ENCODE measurements around the gene CFAP77.

CFAP77 gene

DNA sequence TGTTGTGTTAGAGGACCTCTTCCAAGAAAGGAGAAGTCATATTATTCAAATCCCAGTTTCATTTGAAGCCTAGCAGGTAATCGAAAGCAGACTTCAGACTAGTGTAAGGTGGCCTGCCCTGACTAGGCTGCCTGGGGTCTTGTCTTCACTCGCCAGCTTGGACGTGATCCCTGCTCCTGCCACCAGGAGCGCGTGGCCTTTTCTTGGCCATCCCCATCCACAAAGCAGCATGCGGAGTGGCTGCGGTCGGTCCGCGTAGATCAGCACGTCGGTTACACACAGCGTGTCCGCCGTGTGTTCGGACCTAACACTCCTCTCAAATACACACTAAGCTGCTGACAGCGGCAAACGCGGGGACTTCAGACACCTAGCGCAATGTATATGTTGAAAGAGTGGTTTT is 37.3 kb downstream of the CFAP77 start:
- WGBS, 2 experiments: 53 to 64% methylated on average over 18 to 20 of the region's 20 CpGs
- peaks cover 5% of the 10 kb centered on the region for H3K4me1 ChIP-seq (ENCODE audit: control insufficient read depth, insufficient read depth, low read length)

DNA sequence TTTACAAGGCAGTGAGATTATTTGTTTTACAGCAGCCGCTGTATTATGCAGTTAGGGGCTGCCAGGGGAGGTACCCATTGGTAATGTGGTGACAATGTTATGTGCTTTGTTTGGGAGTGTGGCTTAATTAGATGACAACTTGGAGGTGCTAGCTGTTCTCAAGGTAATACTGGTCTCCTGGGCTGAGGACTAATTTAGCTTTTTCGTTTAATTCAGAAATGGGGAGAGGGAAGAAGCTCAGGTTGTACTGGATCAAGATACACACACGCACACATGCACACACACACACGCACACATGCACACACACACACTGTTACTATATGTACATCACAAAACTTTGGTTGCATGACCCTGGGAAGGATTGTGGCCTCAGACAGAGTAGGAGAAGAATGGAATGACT is 37.9 kb downstream of the CFAP77 start:
- WGBS, 2 experiments: 90 to 96% methylated on average over 4 of the region's 4 CpGs

More for the DNA sequence above, 37.3 kb downstream of the CFAP77 start:
- Histone ChIP-seq H3K9me3 (ENCODE audit: control insufficient read depth, low read length) (no peaks in the 10 kb centered on the region), H3K27me3 (ENCODE audit: control insufficient read depth, insufficient read depth, low read length, poor library complexity, severe bottlenecking) (no peaks in the 10 kb centered on the region), H3K27ac (ENCODE audit: insufficient read depth, low read depth, low read length, poor library complexity, severe bottlenecking) (no peak overlapping the region), H3K36me3 (ENCODE audit: control insufficient read depth, insufficient read depth, low read length) (no peaks in the 10 kb centered on the region), H3K4me3 (ENCODE audit: insufficient read depth, low read depth, low read length) (no peak overlapping the region)

DNA sequence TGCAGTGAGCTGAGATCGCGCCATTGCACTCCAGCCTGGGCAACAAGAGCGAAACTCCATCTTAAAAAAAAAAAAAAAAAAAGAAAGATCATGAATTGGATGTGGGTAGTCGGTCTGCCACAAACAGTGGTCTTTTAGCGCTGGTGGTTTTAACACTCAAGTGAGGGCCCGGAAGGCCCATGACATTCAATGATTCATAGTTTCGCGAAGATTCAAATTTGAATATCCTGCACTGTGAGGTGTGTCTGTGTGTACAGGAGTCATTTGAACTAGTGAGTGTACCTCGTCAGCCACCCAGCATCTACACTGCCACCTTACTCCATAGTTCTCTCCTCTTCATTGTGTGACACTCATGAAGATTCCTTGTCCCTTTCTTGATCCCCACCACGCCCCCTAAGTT is 41.3 kb downstream of the CFAP77 start:
- Histone ChIP-seq H3K27me3 (ENCODE audit: control insufficient read depth, insufficient read depth, low read length, poor library complexity, severe bottlenecking) (no peaks in the 10 kb centered on the region), H3K36me3 (ENCODE audit: control insufficient read depth, insufficient read depth, low read length) (no peaks in the 10 kb centered on the region), H3K9me3 (ENCODE audit: control insufficient read depth, low read length) (no peaks in the 10 kb centered on the region), H3K4me1 (ENCODE audit: control insufficient read depth, insufficient read depth, low read length) (no peaks in the 10 kb centered on the region), H3K4me3 (ENCODE audit: insufficient read depth, low read depth, low read length) (no peak overlapping the region), H3K27ac (ENCODE audit: insufficient read depth, low read depth, low read length, poor library complexity, severe bottlenecking) (no peak overlapping the region)
- WGBS, 2 experiments: 95 to 97% methylated on average over 6 to 8 of the region's 10 CpGs

More for the DNA sequence above, 37.9 kb downstream of the CFAP77 start:
- H3K4me1 ChIP-seq (ENCODE audit: control insufficient read depth, insufficient read depth, low read length): peaks cover 5% of the 10 kb centered on the region
- H3K4me3 ChIP-seq (ENCODE audit: insufficient read depth, low read depth, low read length): no peak overlapping the region
- no peaks in the 10 kb centered on the region for H3K27me3 ChIP-seq (ENCODE audit: control insufficient read depth, insufficient read depth, low read length, poor library complexity, severe bottlenecking)
- H3K36me3 ChIP-seq (ENCODE audit: control insufficient read depth, insufficient read depth, low read length): no peaks in the 10 kb centered on the region
- no peaks in the 10 kb centered on the region for H3K9me3 ChIP-seq (ENCODE audit: control insufficient read depth, low read length)
- H3K27ac ChIP-seq (ENCODE audit: insufficient read depth, low read depth, low read length, poor library complexity, severe bottlenecking): no peak overlapping the region

DNA sequence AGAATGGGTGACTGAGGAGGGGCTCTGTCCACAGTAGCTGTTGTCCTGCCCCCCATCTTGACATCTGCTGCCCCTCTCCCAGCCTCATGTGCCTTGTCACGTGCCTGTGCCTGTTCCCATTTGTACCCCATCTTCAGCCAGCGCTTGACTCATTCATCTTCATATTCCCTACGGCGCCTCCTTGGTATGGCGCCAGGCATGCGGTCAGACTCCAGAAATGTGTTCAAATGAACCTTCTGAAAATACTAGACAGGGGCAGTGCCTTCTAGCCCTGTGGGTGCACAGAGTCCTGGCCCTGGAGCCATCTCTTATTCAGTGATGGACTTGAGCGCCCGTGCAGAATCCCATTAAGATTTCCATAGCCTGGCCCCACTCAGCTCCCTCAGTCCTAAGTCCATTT is 46.2 kb downstream of the CFAP77 start:
- 95 to 98% methylated on average over 8 of the region's 8 CpGs for WGBS, 2 experiments
- no peak overlapping the region for H3K27ac ChIP-seq (ENCODE audit: insufficient read depth, low read depth, low read length, poor library complexity, severe bottlenecking)
- H3K9me3 ChIP-seq (ENCODE audit: control insufficient read depth, low read length): no peaks in the 10 kb centered on the region
- no peaks in the 10 kb centered on the region for H3K27me3 ChIP-seq (ENCODE audit: control insufficient read depth, insufficient read depth, low read length, poor library complexity, severe bottlenecking)
- H3K36me3 ChIP-seq (ENCODE audit: control insufficient read depth, insufficient read depth, low read length): no peaks in the 10 kb centered on the region
- peaks cover 9% of the 10 kb centered on the region for H3K4me1 ChIP-seq (ENCODE audit: control insufficient read depth, insufficient read depth, low read length)
- no peak overlapping the region for H3K4me3 ChIP-seq (ENCODE audit: insufficient read depth, low read depth, low read length)

DNA sequence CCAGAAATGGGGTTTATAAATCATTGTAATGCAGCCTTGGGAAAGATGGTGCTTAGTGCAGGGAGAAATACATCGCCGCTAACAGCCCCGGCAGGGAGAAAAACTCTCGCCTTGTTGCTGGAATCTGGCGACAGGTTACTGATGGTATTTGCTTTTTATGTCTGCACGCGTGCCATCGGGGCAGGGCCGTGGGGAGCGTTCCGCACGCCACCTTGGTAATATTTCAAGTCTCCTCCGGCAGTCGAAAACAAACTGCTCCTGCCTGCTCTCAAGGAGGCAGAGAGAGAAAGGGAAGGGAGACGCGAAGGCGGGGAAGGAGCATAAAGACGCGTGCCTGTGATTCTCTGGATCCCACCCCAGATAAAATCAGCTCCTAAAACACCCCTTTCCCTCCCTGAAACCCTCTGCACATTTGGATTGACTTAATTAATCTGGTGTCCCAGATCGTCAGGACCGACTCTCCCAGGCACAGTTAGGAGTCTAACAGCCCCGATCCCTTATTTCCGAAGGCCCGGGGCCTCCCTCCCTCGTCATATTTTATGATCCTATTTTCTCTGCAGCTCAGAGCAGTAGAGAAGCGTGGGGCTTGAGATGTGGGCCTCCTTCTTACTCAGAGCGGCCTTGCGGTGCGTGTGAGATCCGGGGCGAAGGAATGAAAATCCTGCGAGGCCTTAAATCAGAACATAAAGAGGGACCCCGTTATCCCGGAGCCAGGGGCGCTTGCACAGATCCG is 47.7 kb downstream of the CFAP77 start:
- Histone ChIP-seq H3K36me3 (ENCODE audit: control insufficient read depth, insufficient read depth, low read length) (no peaks in the 10 kb centered on the region), H3K9me3 (ENCODE audit: control insufficient read depth, low read length) (no peaks in the 10 kb centered on the region), H3K4me1 (ENCODE audit: control insufficient read depth, insufficient read depth, low read length) (peaks cover 13% of the 10 kb centered on the region), H3K27me3 (ENCODE audit: control insufficient read depth, insufficient read depth, low read length, poor library complexity, severe bottlenecking) (no peaks in the 10 kb centered on the region), H3K27ac (ENCODE audit: insufficient read depth, low read depth, low read length, poor library complexity, severe bottlenecking) (no peak overlapping the region), H3K4me3 (ENCODE audit: insufficient read depth, low read depth, low read length) (no peak overlapping the region)
- 90 to 92% methylated on average over 36 of the region's 36 CpGs for whole genome bisulfite sequencing, 2 experiments

DNA sequence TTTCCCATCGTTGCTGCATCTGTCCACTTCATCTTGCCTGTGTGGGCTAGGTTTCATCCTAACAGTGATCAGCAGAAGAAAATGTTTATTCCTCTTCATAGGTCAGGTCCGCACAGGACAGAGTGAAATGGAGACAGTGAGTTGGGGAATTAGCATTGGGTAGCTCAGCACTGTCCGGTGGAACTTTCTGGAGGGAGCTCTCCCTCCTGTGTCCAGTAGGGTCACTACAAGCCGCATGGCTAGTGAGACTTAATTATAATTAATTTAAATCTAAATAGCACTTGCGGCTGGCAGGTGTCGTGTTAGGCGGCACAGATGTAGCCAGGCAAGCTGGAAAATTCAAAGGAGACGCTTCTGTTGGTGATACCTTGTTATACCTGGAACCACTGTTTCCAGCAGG is 48.4 kb downstream of the CFAP77 start:
- Histone ChIP-seq H3K4me3 (ENCODE audit: insufficient read depth, low read depth, low read length) (no peak overlapping the region), H3K9me3 (ENCODE audit: control insufficient read depth, low read length) (no peaks in the 10 kb centered on the region), H3K4me1 (ENCODE audit: control insufficient read depth, insufficient read depth, low read length) (peaks cover 13% of the 10 kb centered on the region), H3K27ac (ENCODE audit: insufficient read depth, low read depth, low read length, poor library complexity, severe bottlenecking) (no peak overlapping the region), H3K27me3 (ENCODE audit: control insufficient read depth, insufficient read depth, low read length, poor library complexity, severe bottlenecking) (no peaks in the 10 kb centered on the region), H3K36me3 (ENCODE audit: control insufficient read depth, insufficient read depth, low read length) (no peaks in the 10 kb centered on the region)
- WGBS, 2 experiments: 94 to 95% methylated on average over 7 of the region's 8 CpGs

DNA sequence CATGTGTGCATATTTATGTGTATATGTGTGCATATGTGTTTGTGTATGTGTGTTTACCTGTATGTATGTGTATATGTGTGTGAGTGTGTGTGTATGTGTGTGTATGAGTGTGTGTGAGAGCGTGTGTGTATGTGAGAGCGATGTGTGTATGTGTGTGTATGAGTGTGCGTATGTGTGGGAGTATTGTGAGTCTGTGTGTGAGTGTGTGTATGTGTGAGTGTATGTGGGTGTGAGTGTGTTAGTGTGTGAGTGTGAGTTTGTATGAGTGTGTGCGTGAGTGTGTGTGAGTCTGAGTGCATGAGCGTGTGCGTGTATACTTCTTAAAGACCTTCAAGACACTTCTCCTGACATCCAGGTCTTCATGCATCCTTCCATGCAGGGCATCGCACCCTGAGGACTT is 49.6 kb downstream of the CFAP77 start:
- 94 to 97% methylated on average over 7 of the region's 7 CpGs for WGBS, 2 experiments
- H3K9me3 ChIP-seq (ENCODE audit: control insufficient read depth, low read length): no peaks in the 10 kb centered on the region
- H3K4me1 ChIP-seq (ENCODE audit: control insufficient read depth, insufficient read depth, low read length): peaks cover 13% of the 10 kb centered on the region
- no peaks in the 10 kb centered on the region for H3K27me3 ChIP-seq (ENCODE audit: control insufficient read depth, insufficient read depth, low read length, poor library complexity, severe bottlenecking)
- no peaks in the 10 kb centered on the region for H3K36me3 ChIP-seq (ENCODE audit: control insufficient read depth, insufficient read depth, low read length)
- no peak overlapping the region for H3K4me3 ChIP-seq (ENCODE audit: insufficient read depth, low read depth, low read length)
- H3K27ac ChIP-seq (ENCODE audit: insufficient read depth, low read depth, low read length, poor library complexity, severe bottlenecking): no peak overlapping the region

DNA sequence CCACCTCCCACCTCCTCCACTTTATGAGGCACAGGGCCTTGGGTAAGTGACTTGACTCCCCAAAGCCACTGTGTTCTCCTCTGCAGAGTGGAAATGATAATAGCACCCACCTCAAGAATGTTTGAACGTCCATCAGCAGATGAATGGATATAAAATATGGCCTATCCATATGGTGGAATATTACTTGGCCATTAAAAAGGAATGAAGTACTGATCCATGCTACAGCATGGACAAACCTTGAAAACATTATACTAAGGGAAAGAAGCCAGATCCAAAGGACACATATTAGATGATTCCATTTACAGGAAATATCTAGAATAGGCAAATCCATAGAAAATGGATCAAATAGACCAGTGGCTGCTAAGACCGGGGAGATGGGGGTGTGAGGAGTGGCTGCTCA is 50.2 kb downstream of the CFAP77 start:
- H3K27ac ChIP-seq (ENCODE audit: insufficient read depth, low read depth, low read length, poor library complexity, severe bottlenecking): no peak overlapping the region
- no peaks in the 10 kb centered on the region for H3K27me3 ChIP-seq (ENCODE audit: control insufficient read depth, insufficient read depth, low read length, poor library complexity, severe bottlenecking)
- no peaks in the 10 kb centered on the region for H3K36me3 ChIP-seq (ENCODE audit: control insufficient read depth, insufficient read depth, low read length)
- 95 to 100% methylated on average over 1 to 2 of the region's 2 CpGs for WGBS, 2 experiments
- H3K9me3 ChIP-seq (ENCODE audit: control insufficient read depth, low read length): no peaks in the 10 kb centered on the region
- no peak overlapping the region for H3K4me3 ChIP-seq (ENCODE audit: insufficient read depth, low read depth, low read length)
- peaks cover 13% of the 10 kb centered on the region for H3K4me1 ChIP-seq (ENCODE audit: control insufficient read depth, insufficient read depth, low read length)

DNA sequence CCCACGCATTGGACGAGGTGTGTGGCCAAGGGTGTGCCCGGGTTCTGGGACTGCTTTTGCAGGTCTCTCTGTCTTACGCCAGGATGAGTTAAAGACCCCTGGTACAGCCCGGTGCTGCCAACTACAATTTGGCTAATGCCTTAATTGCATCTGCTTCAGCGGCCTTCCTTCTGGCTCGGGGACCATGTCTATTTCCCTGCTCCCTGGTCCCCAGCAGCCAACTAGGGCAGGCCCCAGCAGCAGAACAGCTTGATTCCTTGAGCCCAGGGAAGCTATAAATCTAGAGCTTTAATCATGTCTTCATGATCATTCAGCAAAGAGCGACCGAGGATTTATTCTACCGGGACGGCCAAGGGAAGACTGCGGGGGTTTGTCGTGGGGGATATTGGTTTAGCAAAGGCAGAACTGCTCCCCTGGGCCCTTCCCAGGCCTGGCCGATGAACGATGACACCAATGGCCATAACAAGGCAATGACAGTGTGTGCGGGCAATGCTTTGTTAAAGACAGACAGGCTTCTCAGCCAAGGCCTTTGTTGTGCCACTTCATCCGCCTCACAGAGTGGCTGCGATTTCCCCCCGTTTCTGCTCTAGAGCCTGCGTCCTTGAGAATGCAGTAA is 51.4 kb downstream of the CFAP77 start:
- H3K27me3 ChIP-seq (ENCODE audit: control insufficient read depth, insufficient read depth, low read length, poor library complexity, severe bottlenecking): no peaks in the 10 kb centered on the region
- no peaks in the 10 kb centered on the region for H3K36me3 ChIP-seq (ENCODE audit: control insufficient read depth, insufficient read depth, low read length)
- WGBS, 2 experiments: 83 to 88% methylated on average over 20 of the region's 20 CpGs
- H3K27ac ChIP-seq (ENCODE audit: insufficient read depth, low read depth, low read length, poor library complexity, severe bottlenecking): no peak overlapping the region
- peaks cover 13% of the 10 kb centered on the region for H3K4me1 ChIP-seq (ENCODE audit: control insufficient read depth, insufficient read depth, low read length)
- no peak overlapping the region for H3K4me3 ChIP-seq (ENCODE audit: insufficient read depth, low read depth, low read length)
- H3K9me3 ChIP-seq (ENCODE audit: control insufficient read depth, low read length): no peaks in the 10 kb centered on the region

DNA sequence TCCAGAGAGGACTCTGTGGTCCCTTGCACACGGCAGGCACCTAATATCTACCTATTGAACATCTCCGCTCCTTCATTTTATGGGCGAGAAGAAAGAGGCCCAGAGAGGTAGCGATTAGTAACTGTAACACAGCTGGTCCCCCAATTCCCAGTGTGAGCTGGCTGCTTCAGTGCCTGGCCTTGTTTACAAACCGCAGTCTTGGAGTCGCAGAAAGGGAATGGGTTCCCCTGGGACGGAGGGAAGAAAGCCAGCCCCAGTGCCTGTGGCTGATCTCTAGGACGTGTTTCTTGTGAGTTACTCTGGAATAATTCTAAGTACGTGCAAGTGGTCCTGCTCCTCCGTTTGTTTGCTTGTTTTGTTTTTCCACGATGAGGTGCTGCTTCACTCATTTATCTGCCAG is 52.0 kb downstream of the CFAP77 start:
- no peaks in the 10 kb centered on the region for H3K36me3 ChIP-seq (ENCODE audit: control insufficient read depth, insufficient read depth, low read length)
- no peak overlapping the region for H3K4me3 ChIP-seq (ENCODE audit: insufficient read depth, low read depth, low read length)
- H3K9me3 ChIP-seq (ENCODE audit: control insufficient read depth, low read length): no peaks in the 10 kb centered on the region
- H3K27me3 ChIP-seq (ENCODE audit: control insufficient read depth, insufficient read depth, low read length, poor library complexity, severe bottlenecking): no peaks in the 10 kb centered on the region
- H3K27ac ChIP-seq (ENCODE audit: insufficient read depth, low read depth, low read length, poor library complexity, severe bottlenecking): no peak overlapping the region
- peaks cover 13% of the 10 kb centered on the region for H3K4me1 ChIP-seq (ENCODE audit: control insufficient read depth, insufficient read depth, low read length)
- 89 to 90% methylated on average over 11 of the region's 11 CpGs for WGBS, 2 experiments
